WTC11 (cell line): ENCODE data around the gene CNTN1. TPM values are rescaled to one million over a fixed set of nuclear protein-coding genes. Genes with fewer than 3 reads are reported as not detected.

ENCODE experiments used
- ATAC-seq: fragments of 200-7000 bp; cut with Tn5 transposase; 2 replicates; pipeline ENCODE4 v1.10.0; 2021; ENCODE audit warnings: mild to moderate bottlenecking, moderate library complexity
- CTCF ChIA-PET: fragments of 300-600 bp; sonication (Branson Sonifier 250); formaldehyde crosslinking; loops from one replicate; lab custom pipeline; 2021; ENCODE audit warnings: antibody characterized with exemption; lab: Charles Lee
- POLR2A ChIA-PET: fragments of 350-600 bp; sonication (Branson Sonifier 250); formaldehyde crosslinking; loops from one replicate; lab custom pipeline; 2021; ENCODE audit warnings: antibody characterized with exemption; lab: Charles Lee
- DNase-seq: peaks from one replicate; pipeline ENCODE4 v3.0.0; 2021; ENCODE audit warnings: low spot score
- H3K27ac Mint-ChIP-seq: 2 replicates; pipeline ENCODE4 v1.8.0; 2021; ENCODE audit warnings: mixed read lengths
- H3K27me3 Mint-ChIP-seq: 2 replicates; pipeline ENCODE4 v1.8.0; 2021; ENCODE audit warnings: low read depth, mild to moderate bottlenecking, moderate library complexity, mixed read lengths
- H3K36me3 Mint-ChIP-seq: 2 replicates; pipeline ENCODE4 v1.8.0; 2021; ENCODE audit warnings: mixed read lengths
- H3K4me1 Mint-ChIP-seq: 2 replicates; pipeline ENCODE4 v1.8.0; 2022; ENCODE audit warnings: mixed read lengths
- H3K4me3 Mint-ChIP-seq: 2 replicates; pipeline ENCODE4 v1.8.0; 2021; ENCODE audit warnings: mild to moderate bottlenecking, moderate library complexity, mixed read lengths
- H3K9me3 Mint-ChIP-seq: 2 replicates; pipeline ENCODE4 v1.8.0; 2021; ENCODE audit warnings: mixed read lengths
- AFF4 ChIP-seq: sonication (generic); formaldehyde crosslinking; IDR thresholded peaks from 2 replicates; pipeline ENCODE4 v1.8.1; 2023; ENCODE audit warnings: mild to moderate bottlenecking, missing genetic modification reagents, borderline replicate concordance
- CDX4 ChIP-seq: fragments of 250-450 bp; sonication (Bioruptor Pico); IDR thresholded peaks from 2 replicates; pipeline ENCODE4 v1.9.0; 2021; ENCODE audit warnings: moderate library complexity, mild to moderate bottlenecking, inconsistent platforms, borderline replicate concordance
- FOXP1 ChIP-seq: sonication (generic); formaldehyde crosslinking; IDR thresholded peaks from 2 replicates; pipeline ENCODE4 v1.8.0; 2022; ENCODE audit warnings: missing genetic modification reagents, mild to moderate bottlenecking, moderate library complexity, borderline replicate concordance
- GRHL2 ChIP-seq: fragments of 250-450 bp; sonication (Bioruptor Pico); IDR thresholded peaks from 2 replicates; pipeline ENCODE4 v1.8.0; 2022; ENCODE audit warnings: mild to moderate bottlenecking, moderate library complexity; ENCODE audit not compliant: insufficient replicate concordance, severe bottlenecking
- MLX ChIP-seq: sonication (generic); formaldehyde crosslinking; IDR thresholded peaks from 2 replicates; pipeline ENCODE4 v1.8.1; 2023; ENCODE audit warnings: mild to moderate bottlenecking, missing genetic modification reagents, moderate library complexity
- MXD4 ChIP-seq: fragments of 250-450 bp; sonication (Bioruptor Pico); IDR thresholded peaks from 2 replicates; pipeline ENCODE4 v1.8.0; 2021; ENCODE audit warnings: mild to moderate bottlenecking, moderate library complexity, borderline replicate concordance
- NFYB ChIP-seq: sonication (generic); formaldehyde crosslinking; conservative IDR thresholded peaks from 2 replicates; pipeline ENCODE4 v1.8.0; 2022; ENCODE audit warnings: low read depth, missing genetic modification reagents
- OVOL2 ChIP-seq: fragments of 250-450 bp; sonication (Bioruptor Pico); IDR thresholded peaks from 2 replicates; pipeline ENCODE4 v1.9.0; 2021; ENCODE audit warnings: mild to moderate bottlenecking, borderline replicate concordance
- PRDM15 ChIP-seq: sonication (generic); formaldehyde crosslinking; IDR thresholded peaks from 2 replicates; pipeline ENCODE4 v1.8.0; 2022; ENCODE audit warnings: missing genetic modification reagents
- RELA ChIP-seq: sonication (generic); formaldehyde crosslinking; IDR thresholded peaks from 2 replicates; pipeline ENCODE4 v1.8.1; 2022; ENCODE audit warnings: missing genetic modification reagents, mild to moderate bottlenecking, borderline replicate concordance
- SMAD4 ChIP-seq: sonication (generic); formaldehyde crosslinking; IDR thresholded peaks from 2 replicates; pipeline ENCODE4 v1.8.0; 2022; ENCODE audit warnings: mild to moderate bottlenecking, missing genetic modification reagents
- SP1 ChIP-seq: sonication (generic); formaldehyde crosslinking; conservative IDR thresholded peaks from 2 replicates; pipeline ENCODE4 v1.8.1; 2022; ENCODE audit warnings: missing genetic modification reagents
- STAT6 ChIP-seq: sonication (generic); formaldehyde crosslinking; conservative IDR thresholded peaks from 2 replicates; pipeline ENCODE4 v1.8.1; 2023; ENCODE audit warnings: mild to moderate bottlenecking, low read depth, missing genetic modification reagents, moderate library complexity
- TEAD1 ChIP-seq: sonication (generic); formaldehyde crosslinking; IDR thresholded peaks from 2 replicates; pipeline ENCODE4 v1.8.0; 2022; ENCODE audit warnings: mild to moderate bottlenecking, missing genetic modification reagents
- ZMAT4 ChIP-seq: fragments of 250-450 bp; sonication (Bioruptor Pico); IDR thresholded peaks from 2 replicates; pipeline ENCODE4 v1.9.0; 2021; ENCODE audit warnings: mild to moderate bottlenecking
- ZNF121 ChIP-seq: sonication (generic); formaldehyde crosslinking; IDR thresholded peaks from 2 replicates; pipeline ENCODE4 v1.8.0; 2023; ENCODE audit warnings: missing genetic modification reagents
- ZNF232 ChIP-seq: sonication (generic); formaldehyde crosslinking; IDR thresholded peaks from 2 replicates; pipeline ENCODE4 v1.8.0; 2022; ENCODE audit warnings: mild to moderate bottlenecking, missing genetic modification reagents
- ZNF423 ChIP-seq: fragments of 250-450 bp; sonication (Bioruptor Pico); IDR thresholded peaks from 2 replicates; pipeline ENCODE4 v2.1.2; 2022; ENCODE audit warnings: mild to moderate bottlenecking, moderate library complexity
- ZNF532 ChIP-seq: fragments of 250-450 bp; sonication (Bioruptor Pico); IDR thresholded peaks from 2 replicates; pipeline ENCODE4 v1.9.0; 2021; ENCODE audit warnings: mild to moderate bottlenecking, borderline replicate concordance
- total RNA-seq: library from RNA; stranded (reverse); gene quantifications from 3 replicates; pipeline ENCODE4 v1.2.3, GENCODE V29; 2021

Gene CNTN1
- total RNA-seq, 1 experiment from 2014 or later = 16.9 TPM

GRCh38 chr12:40853221-40853620 lies 161.0 kb downstream of the CNTN1 start:
- ChIA-PET POLR2A (no interaction called here), CTCF (no interaction called here)
- no peak for ATAC-seq
- Mint-ChIP-seq H3K9me3 (peaks cover 1% of the 10 kb centered on the region), H3K4me1 (peaks cover 17% of the 10 kb centered on the region), H3K27ac (no peak overlapping the region), H3K36me3 (peaks cover under 1% of the 10 kb centered on the region; the same call in 1 of the 2 replicates), H3K4me3 (no peak overlapping the region), H3K27me3 (no peaks in the 10 kb centered on the region)
- TF ChIP-seq PRDM15 (CRISPR knock-in tag) (no peak), NFYB (CRISPR knock-in tag) (no peak), OVOL2 (no peak), ZNF232 (no peak), ZNF121 (no peak), MXD4 (CRISPR knock-in tag) (no peak), SP1 (no peak), STAT6 (CRISPR knock-in tag) (no peak), SMAD4 (CRISPR knock-in tag) (no peak)
- TF ChIP-seq, all 79 proteins: peak for 0
- no peak for DNase-seq

- Mint-ChIP-seq H3K4me3 (no peak overlapping the region), H3K9me3 (no peaks in the 10 kb centered on the region), H3K27ac (peak overlapping the region; percentile 29; the same call in 1 of the 2 replicates), H3K36me3 (no peaks in the 10 kb centered on the region), H3K4me1 (peaks cover 17% of the 10 kb centered on the region), H3K27me3 (no peaks in the 10 kb centered on the region)
- POLR2A ChIA-PET = no interaction called here
- ATAC-seq (peak; percentile 47; the same call in 1 of the 2 replicates), DNase-seq (no peak)
- CTCF ChIA-PET = no interaction called here
- TF ChIP-seq RELA (CRISPR knock-in tag) (no peak), ZMAT4 (CRISPR knock-in tag) (no peak), TEAD1 (CRISPR knock-in tag) (no peak), ZNF423 (no peak), OVOL2 (no peak), MLX (no peak), FOXP1 (CRISPR knock-in tag) (no peak), AFF4 (no peak), GRHL2 (CRISPR knock-in tag) (no peak), CDX4 (no peak), ZNF532 (CRISPR knock-in tag) (no peak)
These were observed 162.4 kb downstream of the CNTN1 start for GRCh38 chr12:40854604-40855003.
